Ovary (tissue), 3 donors: ENCODE measurements around the gene OR2F2.

Experiments used
- CTCF ChIP-seq, 3 donors: fragments of 450-650 bp in 2 of 3; fragments of 200-600 bp in 1 of 3; IDR thresholded peaks; one replicate each; pipeline versions ENCODE4 v1.5.1 to v1.8.0; 2016 to 2022; ENCODE audit warnings: antibody characterized with exemption in 3 of 3, mild to moderate bottlenecking in 1 of 3
- POLR2A ChIP-seq: fragments of 450-650 bp; IDR thresholded peaks from one replicate; pipeline ENCODE4 v1.6.1; 2017; ENCODE audit warnings: antibody characterized with exemption, mild to moderate bottlenecking, moderate library complexity
- donor health status: DM: no; HTN: no; CAD: no.

- no peak for TF ChIP-seq POLR2A
- no peak for TF ChIP-seq CTCF (IDR thresholded peaks at IDR 0.05)
These were observed 40.6 kb downstream of the OR2F2 start for GRCh38 chr7:143975617-143976016.
